Tibial nerve (tissue), 4 donors: Measurements from ENCODE around the gene RMP24.

Experiments
- DNase-seq, 2 donors: peaks; one replicate each; pipeline ENCODE4 v3.0.0-alpha.2; 2019; ENCODE audit warnings: low spot score in 2 of 2
- H3K27ac ChIP-seq, 4 donors: fragments of 200-600 bp; sonication (generic) in 3 of 4; one replicate each; pipeline ENCODE4 v1.5.1; 2017 to 2019; ENCODE audit warnings: mild to moderate bottlenecking in 1 of 4
- H3K27me3 ChIP-seq, 2 donors: fragments of 200-600 bp; sonication (generic) in 1 of 2; one replicate each; pipeline versions ENCODE4 v1.5.1 to v1.6.0; 2017 to 2019
- H3K36me3 ChIP-seq, 3 donors: fragments of 200-600 bp; sonication (generic); one replicate each; pipeline ENCODE4 v1.5.1; 2018 to 2019
- H3K4me1 ChIP-seq, 4 donors: fragments of 200-600 bp; sonication (generic) in 3 of 4; one replicate each; pipeline ENCODE4 v1.5.1; 2017 to 2019
- H3K4me3 ChIP-seq, 4 donors: fragments of 200-600 bp; sonication (generic) in 3 of 4; one replicate each; pipeline ENCODE4 v1.5.1; 2017 to 2019; ENCODE audit warnings: mild to moderate bottlenecking in 1 of 4, moderate library complexity in 1 of 4
- H3K9me3 ChIP-seq, 4 donors: fragments of 200-600 bp; sonication (generic) in 3 of 4; one replicate each; pipeline ENCODE4 v1.5.1; 2017 to 2019
- EP300 ChIP-seq, 2 donors: sonication (generic); formaldehyde crosslinking; IDR thresholded peaks; one replicate each; pipeline ENCODE4 v1.6.1; 2017; ENCODE audit warnings: antibody characterized with exemption in 2 of 2, mild to moderate bottlenecking in 1 of 2
- POLR2A ChIP-seq, 2 donors: fragments of 450-650 bp; IDR thresholded peaks; one replicate each; pipeline ENCODE4 v1.6.1; 2017; ENCODE audit warnings: antibody characterized with exemption in 2 of 2, mild to moderate bottlenecking in 2 of 2, moderate library complexity in 2 of 2
- WGBS, 2 donors: methylation state at CpG; one replicate each; pipeline ENCODE4 v1.1.5; 2018; 5-methylcytosine and 5-hydroxymethylcytosine counted together
- TF ChIP-seq, protein P1 (sequence below), 5 experiments: fragments of 200-600 bp in 3 of 5; fragments of 450-650 bp in 2 of 5; sonication (generic) in 3 of 5; IDR thresholded peaks; one replicate each; pipeline ENCODE4 v1.5.1; 2016 to 2019; ENCODE audit warnings: antibody characterized with exemption in 5 of 5, mild to moderate bottlenecking in 3 of 5, moderate library complexity in 2 of 5

Gene RMP24

DNA sequence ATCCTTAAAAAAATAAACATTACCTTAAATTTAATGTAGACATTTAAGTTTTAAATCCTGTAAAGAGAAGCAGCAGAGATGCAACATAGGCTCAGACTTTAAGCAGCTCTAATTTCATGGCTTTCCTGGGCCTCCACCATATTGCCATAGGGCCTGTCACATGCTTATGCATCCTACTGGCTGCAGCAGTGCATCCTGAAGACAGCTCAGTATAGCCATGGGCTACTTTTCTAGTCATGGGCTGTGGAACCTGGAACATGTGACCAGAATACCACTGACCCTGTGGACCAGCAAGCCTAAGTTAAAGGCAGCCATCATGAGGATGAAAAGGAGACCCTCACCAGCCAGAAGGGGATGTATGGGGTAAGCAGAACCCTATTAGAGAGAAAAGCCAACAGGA is 10.7 kb downstream of the RMP24 start:
- H3K9me3 ChIP-seq = no peaks in the 10 kb centered on the region
- peaks cover 2 to 80% (median 15%) of the 10 kb centered on the region in 3 donors for H3K36me3 ChIP-seq
- H3K27ac ChIP-seq = no peak overlapping the region
- H3K27me3 ChIP-seq = no peaks in the 10 kb centered on the region
- no peak for TF ChIP-seq POLR2A (IDR thresholded peaks at IDR 0.05)
- TF ChIP-seq, protein P1, sequence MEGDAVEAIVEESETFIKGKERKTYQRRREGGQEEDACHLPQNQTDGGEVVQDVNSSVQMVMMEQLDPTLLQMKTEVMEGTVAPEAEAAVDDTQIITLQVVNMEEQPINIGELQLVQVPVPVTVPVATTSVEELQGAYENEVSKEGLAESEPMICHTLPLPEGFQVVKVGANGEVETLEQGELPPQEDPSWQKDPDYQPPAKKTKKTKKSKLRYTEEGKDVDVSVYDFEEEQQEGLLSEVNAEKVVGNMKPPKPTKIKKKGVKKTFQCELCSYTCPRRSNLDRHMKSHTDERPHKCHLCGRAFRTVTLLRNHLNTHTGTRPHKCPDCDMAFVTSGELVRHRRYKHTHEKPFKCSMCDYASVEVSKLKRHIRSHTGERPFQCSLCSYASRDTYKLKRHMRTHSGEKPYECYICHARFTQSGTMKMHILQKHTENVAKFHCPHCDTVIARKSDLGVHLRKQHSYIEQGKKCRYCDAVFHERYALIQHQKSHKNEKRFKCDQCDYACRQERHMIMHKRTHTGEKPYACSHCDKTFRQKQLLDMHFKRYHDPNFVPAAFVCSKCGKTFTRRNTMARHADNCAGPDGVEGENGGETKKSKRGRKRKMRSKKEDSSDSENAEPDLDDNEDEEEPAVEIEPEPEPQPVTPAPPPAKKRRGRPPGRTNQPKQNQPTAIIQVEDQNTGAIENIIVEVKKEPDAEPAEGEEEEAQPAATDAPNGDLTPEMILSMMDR (IDR thresholded peaks at IDR 0.05) = no peak
- no peak for TF ChIP-seq EP300 (IDR thresholded peaks at IDR 0.05)
- no peak overlapping the region for H3K4me3 ChIP-seq
- H3K4me1 ChIP-seq = no peaks in the 10 kb centered on the region
- no peak for DNase-seq

DNA sequence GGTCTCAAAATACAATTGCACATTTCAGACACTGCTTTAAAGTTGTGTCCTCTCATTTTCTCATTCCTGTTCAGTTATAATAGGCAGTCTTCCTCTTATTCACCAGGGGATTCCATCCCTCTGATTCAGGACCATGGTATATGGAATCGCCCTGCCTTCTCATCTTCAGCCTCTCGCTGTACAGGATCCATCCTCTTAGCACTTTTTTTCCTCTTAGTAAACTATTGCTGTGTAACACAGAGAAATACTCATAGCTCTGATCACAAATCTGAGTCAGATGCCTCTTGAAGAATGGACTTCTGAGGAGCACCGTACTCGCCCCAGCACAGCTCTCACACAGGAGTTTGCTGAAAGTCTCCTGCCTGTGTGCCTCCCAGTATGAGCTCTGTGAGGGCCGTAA is 11.3 kb downstream of the RMP24 start:
- H3K4me1 ChIP-seq = no peaks in the 10 kb centered on the region
- DNase-seq = no peak
- TF ChIP-seq EP300 (IDR thresholded peaks at IDR 0.05) (no peak), POLR2A (IDR thresholded peaks at IDR 0.05) (no peak)
- TF ChIP-seq, protein P1 (IDR thresholded peaks at IDR 0.05) = no peak
- no peaks in the 10 kb centered on the region for H3K27me3 ChIP-seq
- WGBS, 2 donors = 90 to 98% methylated on average over 5 of the region's 5 CpGs
- no peak overlapping the region for H3K27ac ChIP-seq
- no peaks in the 10 kb centered on the region for H3K9me3 ChIP-seq
- H3K36me3 ChIP-seq = peaks cover 2 to 80% (median 8%) of the 10 kb centered on the region in 3 donors
- H3K4me3 ChIP-seq = no peak overlapping the region

DNA sequence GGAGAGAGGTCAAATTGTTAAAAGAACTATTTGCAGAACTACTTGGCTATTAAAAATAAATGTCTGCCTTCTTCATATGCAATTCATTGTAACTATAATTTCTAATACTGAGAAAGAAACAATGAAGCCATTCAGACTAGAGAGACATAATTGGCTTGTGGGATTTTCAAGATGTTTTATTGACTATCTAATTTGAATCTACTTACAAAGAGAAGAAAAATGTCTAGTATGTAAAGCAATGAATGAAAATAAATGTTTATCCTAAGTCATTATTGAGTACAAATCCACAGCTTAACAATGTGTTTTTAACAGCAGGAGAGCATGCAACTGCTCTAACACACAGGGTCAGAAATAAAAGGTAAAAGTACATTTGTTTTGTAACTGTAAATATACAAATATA is 19.2 kb downstream of the RMP24 start:
- Histone ChIP-seq H3K36me3 (peaks cover 0 to 32% (median 0%) of the 10 kb centered on the region in 3 donors), H3K27me3 (no peaks in the 10 kb centered on the region), H3K9me3 (no peaks in the 10 kb centered on the region), H3K4me3 (no peak overlapping the region), H3K4me1 (no peaks in the 10 kb centered on the region), H3K27ac (no peak overlapping the region)
- no peak for DNase-seq
- TF ChIP-seq, protein P1 (IDR thresholded peaks at IDR 0.05) = no peak
- TF ChIP-seq POLR2A (IDR thresholded peaks at IDR 0.05) (no peak), EP300 (IDR thresholded peaks at IDR 0.05) (no peak)

DNA sequence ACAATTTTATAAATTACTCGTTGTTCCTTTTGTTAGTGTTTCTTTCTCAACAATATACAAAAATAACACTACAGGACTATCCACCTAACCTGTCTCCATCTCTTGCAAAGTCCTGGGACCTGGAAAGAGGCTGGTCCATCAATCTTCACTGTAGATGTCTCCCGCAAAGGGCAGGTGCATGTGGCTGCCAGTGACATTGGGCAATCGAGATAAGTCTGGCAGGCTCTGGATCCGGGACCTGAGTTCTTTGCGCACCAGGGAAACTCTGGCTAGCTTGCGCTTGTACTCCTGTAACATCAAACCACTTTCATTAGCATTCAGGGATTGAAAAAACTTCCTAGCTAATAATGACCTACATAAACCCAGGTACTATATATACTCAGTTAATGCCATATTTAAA is 20.5 kb downstream of the RMP24 start:
- no peaks in the 10 kb centered on the region for H3K27me3 ChIP-seq
- DNase-seq = no peak
- TF ChIP-seq, protein P1 (IDR thresholded peaks at IDR 0.05) = no peak
- TF ChIP-seq POLR2A (IDR thresholded peaks at IDR 0.05) (no peak), EP300 (IDR thresholded peaks at IDR 0.05) (no peak)
- H3K27ac ChIP-seq = no peak overlapping the region
- no peaks in the 10 kb centered on the region for H3K4me1 ChIP-seq
- no peak overlapping the region for H3K4me3 ChIP-seq
- peaks cover 0 to 24% (median 0%) of the 10 kb centered on the region in 3 donors for H3K36me3 ChIP-seq
- H3K9me3 ChIP-seq = no peaks in the 10 kb centered on the region
- 96 to 97% methylated on average over 6 of the region's 6 CpGs for WGBS, 2 donors

DNA sequence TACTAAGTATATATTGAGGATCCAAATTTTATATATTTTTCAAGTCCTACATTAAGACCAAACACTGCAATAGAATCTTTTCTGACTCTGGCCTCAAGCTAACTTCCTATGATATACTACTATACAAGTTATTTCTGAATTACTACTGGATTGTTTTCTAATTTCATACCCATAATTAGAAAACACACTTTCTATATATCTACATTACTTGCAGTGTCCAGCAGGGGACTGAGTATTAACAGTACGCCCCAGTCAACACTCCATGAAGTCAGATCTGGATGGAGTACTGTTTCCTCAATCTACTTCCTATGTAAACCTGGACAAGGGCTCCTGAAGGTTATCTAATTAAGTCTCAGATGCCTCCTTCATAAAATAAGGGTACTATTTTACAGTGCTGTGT is 26.5 kb downstream of the RMP24 start:
- Histone ChIP-seq H3K4me3 (no peak overlapping the region), H3K36me3 (no peaks in the 10 kb centered on the region), H3K9me3 (no peaks in the 10 kb centered on the region), H3K27me3 (no peaks in the 10 kb centered on the region), H3K4me1 (no peaks in the 10 kb centered on the region), H3K27ac (no peak overlapping the region)
- no peak for DNase-seq
- TF ChIP-seq, protein P1 (IDR thresholded peaks at IDR 0.05) = peak in 1 of 5 experiments; percentile 13
- no peak for TF ChIP-seq EP300 (IDR thresholded peaks at IDR 0.05)
- WGBS, 2 donors = 66 to 73% methylated on average over 1 of the region's 1 CpG
